ENCODE measurements around the gene IRGC.

IRGC gene

GRCh38 chr19:43708716-43709115, 7.2 kb upstream of the IRGC start:
- Histone ChIP-seq H4K20me1 (ENCODE audit: insufficient read depth, low read length) (no peaks in the 10 kb centered on the region), H3K4me2 (ENCODE audit: low read depth, low read length) (no peak overlapping the region), H3K36me3 (replicated peaks; ENCODE audit: insufficient read depth, low read length) (no peaks in the 10 kb centered on the region), H2AFZ (ENCODE audit: low read length) (no peak overlapping the region), H3K27me3 (replicated peaks; ENCODE audit: insufficient read depth, low read length) (no peaks in the 10 kb centered on the region), H3K4me1 (ENCODE audit: low read length) (no peaks in the 10 kb centered on the region), H3F3A (ENCODE audit: insufficient read depth, low read length) (no peaks in the 10 kb centered on the region), H3K9me3 (replicated peaks; ENCODE audit: insufficient read depth, low read length) (no peaks in the 10 kb centered on the region), H3K4me3 (ENCODE audit: low read length) (no peak overlapping the region), H3K9me2 (replicated peaks; ENCODE audit: insufficient read depth, low read length) (no peaks in the 10 kb centered on the region), H3K79me2 (ENCODE audit: low read length) (no peaks in the 10 kb centered on the region), H3K27ac (ENCODE audit: low read length) (no peak overlapping the region), H3K9ac (ENCODE audit: low read length) (no peak overlapping the region)
- TF ChIP-seq CTCF (IDR thresholded peaks at IDR 0.05; ENCODE audit: low read length) (no peak), EZH2 (optimal IDR thresholded peaks at IDR 0.05; ENCODE audit: low read depth, low read length) (no peak), EZH2phosphoT487 (IDR thresholded peaks at IDR 0.05; ENCODE audit: low read length) (no peak)
- no peak for DNase-seq

- Histone ChIP-seq H4K20me1 (ENCODE audit: insufficient read depth, low read length) (no peaks in the 10 kb centered on the region), H3K9me2 (replicated peaks; ENCODE audit: insufficient read depth, low read length) (no peaks in the 10 kb centered on the region), H3K27ac (ENCODE audit: low read length) (no peak overlapping the region), H3K79me2 (ENCODE audit: low read length) (no peaks in the 10 kb centered on the region), H3K4me1 (ENCODE audit: low read length) (no peaks in the 10 kb centered on the region), H3K9me3 (replicated peaks; ENCODE audit: insufficient read depth, low read length) (no peaks in the 10 kb centered on the region), H3K4me3 (ENCODE audit: low read length) (no peak overlapping the region), H3K36me3 (replicated peaks; ENCODE audit: insufficient read depth, low read length) (no peaks in the 10 kb centered on the region), H2AFZ (ENCODE audit: low read length) (no peak overlapping the region), H3F3A (ENCODE audit: insufficient read depth, low read length) (no peaks in the 10 kb centered on the region), H3K27me3 (replicated peaks; ENCODE audit: insufficient read depth, low read length) (peaks cover 3% of the 10 kb centered on the region), H3K4me2 (ENCODE audit: low read depth, low read length) (no peak overlapping the region), H3K9ac (ENCODE audit: low read length) (no peak overlapping the region)
- TF ChIP-seq EZH2phosphoT487 (IDR thresholded peaks at IDR 0.05; ENCODE audit: low read length), result no peak
- TF ChIP-seq CTCF (IDR thresholded peaks at IDR 0.05; ENCODE audit: low read length), result no peak
- TF ChIP-seq EZH2 (optimal IDR thresholded peaks at IDR 0.05; ENCODE audit: low read depth, low read length), result no peak
- no peak for DNase-seq
These were observed 4.0 kb upstream of the IRGC start for GRCh38 chr19:43711751-43712355.

- H3K9ac ChIP-seq (ENCODE audit: low read length), result no peak overlapping the region
- no peaks in the 10 kb centered on the region for H3K9me3 ChIP-seq (replicated peaks; ENCODE audit: insufficient read depth, low read length)
- H3K4me2 ChIP-seq (ENCODE audit: low read depth, low read length), result no peak overlapping the region
- H2AFZ ChIP-seq (ENCODE audit: low read length), result no peak overlapping the region
- no peak for DNase-seq
- H3K4me1 ChIP-seq (ENCODE audit: low read length), result no peaks in the 10 kb centered on the region
- H4K20me1 ChIP-seq (ENCODE audit: insufficient read depth, low read length), result no peaks in the 10 kb centered on the region
- peaks cover 15% of the 10 kb centered on the region for H3K27me3 ChIP-seq (replicated peaks; ENCODE audit: insufficient read depth, low read length)
- no peaks in the 10 kb centered on the region for H3K36me3 ChIP-seq (replicated peaks; ENCODE audit: insufficient read depth, low read length)
- no peaks in the 10 kb centered on the region for H3F3A ChIP-seq (ENCODE audit: insufficient read depth, low read length)
- TF ChIP-seq EZH2phosphoT487 (IDR thresholded peaks at IDR 0.05; ENCODE audit: low read length) (no peak), EZH2 (optimal IDR thresholded peaks at IDR 0.05; ENCODE audit: low read depth, low read length) (no peak), CTCF (IDR thresholded peaks at IDR 0.05; ENCODE audit: low read length) (no peak)
- no peak overlapping the region for H3K4me3 ChIP-seq (ENCODE audit: low read length)
- H3K9me2 ChIP-seq (replicated peaks; ENCODE audit: insufficient read depth, low read length), result no peaks in the 10 kb centered on the region
- H3K27ac ChIP-seq (ENCODE audit: low read length), result no peak overlapping the region
- no peaks in the 10 kb centered on the region for H3K79me2 ChIP-seq (ENCODE audit: low read length)
These were observed 2.7 kb upstream of the IRGC start for GRCh38 chr19:43713208-43713607.

All from MM.1S (cell line).